ENCODE data around the gene EEF1AKMT4.
"Not testable (repeated sequence)": the region's sequence is repeated elsewhere in the genome, so short reads cannot be mapped to it uniquely, and the experiment has no call there.

Gene EEF1AKMT4

DNA sequence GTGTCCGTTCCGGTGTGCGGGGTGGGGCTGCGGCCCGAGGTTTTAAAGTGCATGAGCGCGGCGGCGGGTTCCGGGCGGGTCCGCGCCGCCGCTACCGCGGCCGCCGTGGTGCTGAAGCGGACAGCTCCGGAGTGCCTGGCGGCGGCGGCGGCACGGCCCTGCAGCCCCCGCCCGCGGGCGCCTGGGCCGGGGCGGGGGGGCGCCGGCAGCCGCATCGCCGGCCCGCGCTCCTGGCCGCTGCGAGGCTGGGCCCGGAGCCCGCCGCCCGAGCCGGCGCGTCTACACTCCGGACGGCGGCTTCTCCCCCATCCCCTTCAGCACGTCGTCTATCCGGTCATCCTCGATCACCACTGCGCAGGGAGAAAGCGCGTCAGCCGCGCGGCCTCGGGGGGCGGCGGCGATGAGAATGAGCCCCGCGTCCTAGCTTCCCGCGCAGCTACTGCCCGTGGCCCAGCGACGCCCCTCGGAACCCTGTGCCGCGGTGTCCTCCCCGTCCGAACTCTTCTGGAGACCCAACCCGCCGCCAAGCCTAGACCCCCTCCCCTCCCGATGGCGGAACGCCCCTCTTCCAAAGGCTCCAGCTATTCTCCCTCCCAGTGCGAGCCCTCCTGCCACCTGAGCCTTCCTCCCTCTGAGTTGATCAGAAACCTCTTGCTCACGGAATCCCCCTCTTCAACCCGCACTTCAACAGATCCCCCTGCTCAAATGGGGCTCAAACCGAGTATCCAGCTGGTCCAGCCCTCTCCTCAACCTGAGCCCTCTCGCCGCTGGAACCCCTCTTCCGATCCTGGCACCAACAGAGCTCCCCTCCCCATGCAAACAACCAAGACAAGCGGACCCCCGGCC, 10.6 kb downstream of the EEF1AKMT4 start:
- DNase-seq (ENCODE audit: extremely low read depth in 1 of 2, low read depth in 1 of 2): no peak

- no peak for DNase-seq (ENCODE audit: extremely low read depth in 1 of 2, low read depth in 1 of 2)
Measured at GRCh38 chr3:184260724-184261269, 11.3 kb downstream of the EEF1AKMT4 start.

DNA sequence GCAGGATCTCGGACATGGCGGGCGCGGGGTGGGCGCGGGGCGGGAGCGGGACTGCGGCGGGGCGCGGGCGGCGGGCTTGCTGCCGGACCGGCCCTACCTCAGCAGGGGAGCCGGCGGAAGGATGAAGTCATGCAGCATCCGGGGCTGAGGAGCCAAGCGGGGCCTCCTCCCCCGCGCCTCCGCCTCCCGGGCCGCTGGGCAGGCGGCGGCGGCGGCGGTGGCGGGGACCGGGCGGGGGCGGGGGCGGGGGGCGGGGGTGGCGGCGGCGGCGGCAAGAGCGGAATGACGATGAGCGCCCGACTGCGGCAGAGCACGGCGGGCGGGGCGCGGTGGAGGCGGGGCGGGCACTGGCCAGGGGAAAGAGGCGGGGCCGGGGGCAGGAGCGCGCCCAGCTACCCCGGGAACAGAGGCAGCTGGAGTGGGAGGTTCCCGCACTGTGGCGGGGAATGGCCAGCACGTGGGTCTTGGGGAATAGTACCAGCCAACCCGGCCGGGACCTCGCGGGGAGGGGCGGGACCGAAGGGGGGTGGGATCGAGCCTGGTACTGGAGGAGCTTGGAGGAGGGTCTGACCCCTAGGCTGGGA, 11.9 kb downstream of the EEF1AKMT4 start, which contains the start of gene CAMK2N2:
Gene CAMK2N2, minus strand, starts transcription at position 284 of the 584 bp plus-strand sequence. Its CDS starts 268 bp downstream, at position 16.
- DNase-seq (ENCODE audit: extremely low read depth in 1 of 2, low read depth in 1 of 2): peak in 1 of 2 donors; percentile 24

- no peak for DNase-seq (ENCODE audit: extremely low read depth in 1 of 2, low read depth in 1 of 2)
Measured at GRCh38 chr3:184261854-184262763, 12.6 kb downstream of the EEF1AKMT4 start.

- DNase-seq (ENCODE audit: extremely low read depth in 1 of 2, low read depth in 1 of 2): no peak
Measured at GRCh38 chr3:184262764-184263179, 13.3 kb downstream of the EEF1AKMT4 start.

DNA sequence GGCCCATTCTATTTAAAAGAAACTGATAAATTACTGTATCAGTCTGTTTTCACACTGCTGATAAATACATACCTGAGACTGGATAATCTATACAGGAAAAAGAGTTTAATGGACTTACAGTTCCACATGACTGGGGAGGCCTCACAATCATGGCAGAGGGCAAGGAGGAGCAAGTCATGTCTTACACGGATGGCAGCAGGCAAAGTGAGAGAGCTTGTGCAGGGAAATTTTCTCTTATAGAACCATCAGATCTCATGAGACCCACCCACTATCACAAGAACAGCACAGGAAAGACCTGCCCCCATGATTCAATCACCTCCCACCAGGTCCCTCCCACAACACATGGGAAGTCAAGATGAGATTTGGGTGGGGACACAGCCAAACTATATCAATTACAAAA, 17.8 kb downstream of the EEF1AKMT4 start:
- not testable (repeated sequence) for DNase-seq (ENCODE audit: extremely low read depth in 1 of 2, low read depth in 1 of 2)

DNA sequence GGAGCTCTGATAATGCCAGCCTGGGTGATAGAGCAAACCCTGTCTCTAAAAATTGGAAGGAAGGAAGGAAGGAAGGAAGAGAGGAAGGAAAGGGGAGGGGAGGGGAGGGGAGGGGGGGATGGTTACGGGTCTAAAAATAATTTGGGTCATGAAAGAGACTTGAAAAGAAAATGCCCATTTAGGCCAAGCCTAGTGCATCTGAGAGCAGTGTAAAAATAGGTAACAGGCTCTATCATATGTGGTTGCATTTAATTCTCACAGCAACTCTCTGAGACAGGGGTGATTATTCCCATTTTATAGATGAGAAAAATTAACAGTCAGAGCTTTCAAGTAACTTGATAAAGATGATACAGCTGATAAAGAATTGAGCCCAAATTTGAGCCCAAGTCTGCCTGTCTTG, 22.8 kb downstream of the EEF1AKMT4 start:
- DNase-seq (ENCODE audit: extremely low read depth in 1 of 2, low read depth in 1 of 2): no peak

DNA sequence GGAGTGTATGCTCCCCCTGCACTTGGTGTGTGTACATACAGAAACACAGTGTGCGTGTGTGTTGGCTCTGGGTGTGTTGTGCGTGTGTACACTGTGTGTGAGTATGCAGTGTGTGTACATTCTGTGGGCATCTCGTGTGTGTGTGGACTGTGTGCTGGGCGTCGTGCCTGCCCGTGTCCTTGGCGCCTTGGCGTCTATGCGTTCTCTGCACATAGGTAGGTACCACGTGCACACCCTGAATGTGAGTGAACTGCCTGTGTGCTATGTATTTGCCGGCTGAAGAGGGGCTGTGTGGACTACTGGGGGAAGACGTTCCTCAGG, 25.9 kb downstream of the EEF1AKMT4 start:
- DNase-seq (ENCODE audit: extremely low read depth in 1 of 2, low read depth in 1 of 2): no peak

- DNase-seq (ENCODE audit: extremely low read depth in 1 of 2, low read depth in 1 of 2): no peak
Measured at GRCh38 chr3:184275961-184276910, 26.8 kb downstream of the EEF1AKMT4 start, which contains the start of gene ECE2. Gene ECE2 (plus strand): TSS chr3:184276022. CDS start chr3:184276154, 132 bp downstream.

- no peak for DNase-seq (ENCODE audit: extremely low read depth in 1 of 2, low read depth in 1 of 2)
Measured at GRCh38 chr3:184277366-184277765, 27.9 kb downstream of the EEF1AKMT4 start.

- no peak for DNase-seq (ENCODE audit: extremely low read depth in 1 of 2, low read depth in 1 of 2)
Measured at GRCh38 chr3:184282941-184283340, 33.5 kb downstream of the EEF1AKMT4 start.

DNA sequence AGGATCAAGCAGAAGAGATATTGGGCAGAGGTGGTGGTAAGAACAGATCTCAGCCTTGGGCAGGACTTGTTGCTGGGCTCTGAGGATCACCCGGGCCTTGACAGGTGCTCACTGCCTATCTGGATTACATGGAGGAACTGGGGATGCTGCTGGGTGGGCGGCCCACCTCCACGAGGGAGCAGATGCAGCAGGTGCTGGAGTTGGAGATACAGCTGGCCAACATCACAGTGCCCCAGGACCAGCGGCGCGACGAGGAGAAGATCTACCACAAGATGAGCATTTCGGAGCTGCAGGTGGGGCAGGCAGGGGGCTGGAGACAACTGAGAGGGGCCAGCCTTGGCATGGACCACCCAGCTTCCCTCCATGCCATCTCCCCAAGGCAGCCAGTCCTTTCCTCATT, 34.2 kb downstream of the EEF1AKMT4 start:
- DNase-seq (ENCODE audit: extremely low read depth in 1 of 2, low read depth in 1 of 2): no peak

- DNase-seq (ENCODE audit: extremely low read depth in 1 of 2, low read depth in 1 of 2): no peak
Measured at GRCh38 chr3:184284696-184285095, 35.2 kb downstream of the EEF1AKMT4 start.

DNA sequence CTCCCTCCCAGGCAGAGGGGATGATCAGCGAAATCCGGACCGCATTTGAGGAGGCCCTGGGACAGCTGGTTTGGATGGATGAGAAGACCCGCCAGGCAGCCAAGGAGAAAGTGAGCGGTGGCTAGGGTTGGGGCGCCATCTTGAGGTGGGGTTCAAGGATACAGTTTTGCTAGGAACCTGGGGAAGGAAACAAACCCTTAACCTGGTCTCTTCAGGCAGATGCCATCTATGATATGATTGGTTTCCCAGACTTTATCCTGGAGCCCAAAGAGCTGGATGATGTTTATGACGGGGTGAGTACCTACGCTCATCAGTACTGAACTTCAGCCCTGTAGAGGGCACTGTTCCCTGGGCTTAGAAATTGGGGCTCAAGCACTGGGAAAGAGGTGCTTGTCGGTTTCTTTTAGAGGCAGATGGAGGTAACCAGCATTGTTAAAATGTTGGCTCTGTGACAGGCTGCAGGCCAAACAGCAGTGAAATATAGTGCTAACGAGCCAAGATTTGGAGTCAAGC, 40.0 kb downstream of the EEF1AKMT4 start:
- peak in 1 of 2 donors; percentile 25 for DNase-seq (ENCODE audit: extremely low read depth in 1 of 2, low read depth in 1 of 2)

- no peak for DNase-seq (ENCODE audit: extremely low read depth in 1 of 2, low read depth in 1 of 2)
Measured at GRCh38 chr3:184290331-184290730, 40.9 kb downstream of the EEF1AKMT4 start.

- DNase-seq (ENCODE audit: extremely low read depth in 1 of 2, low read depth in 1 of 2): no peak
Measured at GRCh38 chr3:184291044-184291737, 41.7 kb downstream of the EEF1AKMT4 start.

DNA sequence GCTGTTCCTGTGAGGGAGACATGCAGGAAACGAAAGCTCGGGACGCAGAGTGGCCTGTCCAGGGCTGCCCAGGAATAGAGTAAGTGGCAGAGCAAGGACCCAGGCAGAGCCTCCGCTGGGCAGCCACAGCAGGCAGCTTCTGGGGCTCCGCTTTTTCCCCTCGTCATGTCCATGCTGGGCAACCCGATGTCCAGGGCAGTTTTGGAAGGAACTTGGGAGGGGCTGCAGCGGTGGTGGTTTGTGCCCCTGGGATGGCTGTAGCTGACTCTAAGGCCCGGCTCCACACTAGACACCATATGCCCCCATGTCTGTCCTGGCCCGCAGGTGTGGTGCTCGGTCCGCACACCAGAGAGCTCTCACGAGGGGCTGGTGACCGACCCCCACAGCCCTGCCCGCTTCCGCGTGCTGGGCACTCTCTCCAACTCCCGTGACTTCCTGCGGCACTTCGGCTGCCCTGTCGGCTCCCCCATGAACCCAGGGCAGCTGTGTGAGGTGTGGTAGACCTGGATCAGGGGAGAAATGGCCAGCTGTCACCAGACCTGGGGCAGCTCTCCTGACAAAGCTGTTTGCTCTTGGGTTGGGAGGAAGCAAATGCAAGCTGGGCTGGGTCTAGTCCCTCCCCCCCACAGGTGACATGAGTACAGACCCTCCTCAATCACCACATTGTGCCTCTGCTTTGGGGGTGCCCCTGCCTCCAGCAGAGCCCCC, 42.4 kb downstream of the EEF1AKMT4 start:
- DNase-seq (ENCODE audit: extremely low read depth in 1 of 2, low read depth in 1 of 2): no peak

DNA sequence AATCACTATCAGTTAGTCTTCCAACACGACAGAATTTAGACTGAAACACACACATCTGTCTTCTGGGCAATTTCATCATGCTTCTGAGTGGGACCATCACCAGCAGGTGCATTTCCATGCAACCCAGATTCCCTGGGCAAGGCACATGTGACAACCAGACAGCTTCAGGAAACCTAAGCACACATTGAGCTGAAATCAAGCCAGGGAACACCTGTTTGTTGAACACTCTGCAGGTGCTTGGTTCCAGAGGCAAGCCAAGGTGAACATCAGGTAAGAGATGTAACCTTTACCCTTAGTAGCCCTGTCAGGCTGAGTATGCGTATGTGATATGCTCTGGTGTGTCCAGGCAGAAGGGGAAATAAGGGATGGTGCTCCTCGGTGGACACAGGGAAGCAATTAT, 46.3 kb downstream of the EEF1AKMT4 start:
- no peak for DNase-seq (ENCODE audit: extremely low read depth in 1 of 2, low read depth in 1 of 2)

Measured in activated CD8-positive, alpha-beta memory T cell treated with anti-CD3 and anti-CD28 coated beads for 1 hour (primary cell).